ENCODE data around the gene TXLNA. TPM values are rescaled to one million over a fixed set of nuclear protein-coding genes. Genes with fewer than 3 reads are reported as not detected.

TXLNA gene
- total RNA-seq, 1 donor from 2014 or later, result 59.7 TPM

- Mint-ChIP-seq H3K4me1 (peaks cover 16% of the 10 kb centered on the region), H3K27ac (no peak overlapping the region), H3K27me3 (ENCODE audit: low read depth) (no peaks in the 10 kb centered on the region), H3K4me3 (no peak overlapping the region), H3K36me3 (peaks cover 25% of the 10 kb centered on the region), H3K9me3 (no peaks in the 10 kb centered on the region)
- no peak for TF ChIP-seq CTCF (IDR thresholded peaks at IDR 0.05; ENCODE audit: unreplicated experiment)
- DNase-seq (ENCODE audit: low spot score in 2 of 2, unreplicated experiment in 2 of 2), result no peak
Measured at GRCh38 chr1:32197074-32197473, 17.6 kb downstream of the TXLNA start.

DNA sequence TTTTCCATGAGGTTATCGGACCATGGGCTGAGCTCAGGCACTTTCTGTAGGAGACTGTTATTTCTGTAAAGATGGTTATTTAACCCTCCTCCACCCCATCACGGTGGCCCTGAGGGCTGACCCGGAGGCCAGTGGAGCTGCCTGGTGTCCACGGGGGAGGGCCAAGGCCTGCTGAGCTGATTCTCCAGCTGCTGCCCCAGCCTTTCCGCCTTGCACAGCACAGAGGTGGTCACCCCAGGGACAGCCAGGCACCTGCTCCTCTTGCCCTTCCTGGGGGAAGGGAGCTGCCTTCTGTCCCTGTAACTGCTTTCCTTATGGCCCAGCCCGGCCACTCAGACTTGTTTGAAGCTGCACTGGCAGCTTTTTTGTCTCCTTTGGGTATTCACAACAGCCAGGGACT lies 18.4 kb downstream of the TXLNA start:
- no peak for TF ChIP-seq CTCF (IDR thresholded peaks at IDR 0.05; ENCODE audit: unreplicated experiment)
- no peak overlapping the region for H3K27ac Mint-ChIP-seq
- no peaks in the 10 kb centered on the region for H3K9me3 Mint-ChIP-seq
- no peak overlapping the region for H3K4me3 Mint-ChIP-seq
- no peaks in the 10 kb centered on the region for H3K27me3 Mint-ChIP-seq (ENCODE audit: low read depth)
- H3K4me1 Mint-ChIP-seq, result peaks cover 16% of the 10 kb centered on the region
- DNase-seq (ENCODE audit: low spot score in 2 of 2, unreplicated experiment in 2 of 2), result no peak
- peaks cover 18% of the 10 kb centered on the region for H3K36me3 Mint-ChIP-seq

GRCh38 chr1:32198237-32199042 lies 19.0 kb downstream of the TXLNA start:
- peaks cover 16% of the 10 kb centered on the region for H3K4me1 Mint-ChIP-seq
- no peak overlapping the region for H3K4me3 Mint-ChIP-seq
- peaks cover 12% of the 10 kb centered on the region for H3K36me3 Mint-ChIP-seq
- H3K9me3 Mint-ChIP-seq, result no peaks in the 10 kb centered on the region
- no peaks in the 10 kb centered on the region for H3K27me3 Mint-ChIP-seq (ENCODE audit: low read depth)
- H3K27ac Mint-ChIP-seq, result no peak overlapping the region
- DNase-seq (ENCODE audit: low spot score in 2 of 2, unreplicated experiment in 2 of 2), result no peak
- no peak for TF ChIP-seq CTCF (IDR thresholded peaks at IDR 0.05; ENCODE audit: unreplicated experiment)

- Mint-ChIP-seq H3K36me3 (peaks cover 7% of the 10 kb centered on the region), H3K27ac (peak overlapping the region; percentile 34), H3K4me3 (no peak overlapping the region), H3K9me3 (no peaks in the 10 kb centered on the region), H3K4me1 (peaks cover 16% of the 10 kb centered on the region), H3K27me3 (ENCODE audit: low read depth) (no peaks in the 10 kb centered on the region)
- no peak for DNase-seq (ENCODE audit: low spot score in 2 of 2, unreplicated experiment in 2 of 2)
- TF ChIP-seq CTCF (IDR thresholded peaks at IDR 0.05; ENCODE audit: unreplicated experiment), result no peak
Measured at GRCh38 chr1:32199043-32199716, 19.7 kb downstream of the TXLNA start.

DNA sequence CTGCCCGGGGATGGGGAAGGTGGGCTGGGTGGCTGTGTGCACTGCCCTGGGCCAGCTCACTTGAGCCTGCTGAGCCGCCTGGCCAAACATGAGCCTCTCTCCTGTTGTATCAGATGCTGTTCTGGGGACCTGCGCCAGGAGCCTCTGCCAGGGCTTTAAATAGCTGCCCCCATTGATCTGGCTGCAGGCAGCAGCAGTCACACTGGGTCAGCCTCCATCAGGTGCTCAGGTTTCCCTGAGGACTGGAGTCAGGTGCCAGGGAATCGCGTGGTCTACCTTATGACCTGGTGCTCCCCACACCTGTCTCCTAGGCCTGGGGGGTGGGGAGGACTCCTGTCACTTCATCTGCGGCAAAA lies 20.2 kb downstream of the TXLNA start:
- Mint-ChIP-seq H3K36me3 (peaks cover 5% of the 10 kb centered on the region), H3K4me1 (peaks cover 17% of the 10 kb centered on the region), H3K9me3 (no peaks in the 10 kb centered on the region), H3K27me3 (ENCODE audit: low read depth) (no peaks in the 10 kb centered on the region), H3K27ac (peak overlapping the region; percentile 87), H3K4me3 (peak overlapping the region; percentile 87)
- DNase-seq (ENCODE audit: low spot score in 2 of 2, unreplicated experiment in 2 of 2), result no peak
- TF ChIP-seq CTCF (IDR thresholded peaks at IDR 0.05; ENCODE audit: unreplicated experiment), result no peak

Data from mesothelial cell of epicardium (in vitro differentiated cells).